H9 (cell line): Measurements from ENCODE around the gene HYDIN. TPM values are rescaled to one million over a fixed set of nuclear protein-coding genes. Genes with fewer than 3 reads are reported as not detected.

Experiments used
- DNase-seq: peaks from one replicate; pipeline ENCODE4 v3.0.0-alpha.2; 2017
- H2AFZ ChIP-seq: one replicate; pipeline ENCODE4 v1.6.1; 2013; ENCODE audit warnings: mild to moderate bottlenecking, low read length, control low read depth, moderate library complexity
- H2AK5ac ChIP-seq: 2 replicates; pipeline ENCODE4 v1.6.1; 2013; ENCODE audit warnings: low read length, control low read depth, mixed read lengths; ENCODE audit not compliant: insufficient read length
- H2BK120ac ChIP-seq: one replicate; pipeline ENCODE4 v1.6.1; 2013; ENCODE audit warnings: low read depth, mild to moderate bottlenecking, low read length, control low read depth, inconsistent platforms; ENCODE audit not compliant: poor library complexity, severe bottlenecking
- H2BK12ac ChIP-seq: 2 replicates; pipeline ENCODE4 v1.6.1; 2013; ENCODE audit warnings: low read length, control low read depth, mixed read lengths, low read depth; ENCODE audit not compliant: insufficient read length
- H2BK15ac ChIP-seq: 2 replicates; pipeline ENCODE4 v1.6.1; 2013; ENCODE audit warnings: low read depth, low read length, control low read depth
- H2BK20ac ChIP-seq: one replicate; pipeline ENCODE4 v1.6.1; 2013; ENCODE audit warnings: low read depth, mild to moderate bottlenecking, low read length, control low read depth, inconsistent platforms; ENCODE audit not compliant: poor library complexity, severe bottlenecking
- H2BK5ac ChIP-seq: 2 replicates; pipeline ENCODE4 v1.6.1; 2013; ENCODE audit warnings: low read length, control low read depth, mixed read lengths; ENCODE audit not compliant: insufficient read length
- H3K14ac ChIP-seq: 2 replicates; pipeline ENCODE4 v1.6.1; 2013; ENCODE audit warnings: low read length, control low read depth; ENCODE audit not compliant: insufficient read depth
- H3K18ac ChIP-seq: 2 replicates; pipeline ENCODE4 v1.6.1; 2013; ENCODE audit warnings: low read depth, mild to moderate bottlenecking, mixed read lengths, low read length, control low read depth; ENCODE audit not compliant: insufficient read length
- H3K23ac ChIP-seq: 2 replicates; pipeline ENCODE4 v1.6.1; 2013; ENCODE audit warnings: low read length, control low read depth, mixed read lengths, low read depth; ENCODE audit not compliant: insufficient read length
- H3K23me2 ChIP-seq: 2 replicates; pipeline ENCODE4 v1.6.1; 2013; ENCODE audit warnings: low read depth, mild to moderate bottlenecking, mixed read lengths, low read length, control low read depth; ENCODE audit not compliant: insufficient read length, poor library complexity, severe bottlenecking
- H3K27ac ChIP-seq: 2 replicates; pipeline ENCODE4 v1.5.1; 2013; ENCODE audit warnings: low read length, control low read depth, mixed read lengths, low read depth; ENCODE audit not compliant: insufficient read length
- H3K27me3 ChIP-seq: 2 replicates; pipeline ENCODE4 v1.6.1; 2013; ENCODE audit warnings: low read length, control low read depth, inconsistent platforms; ENCODE audit not compliant: insufficient read depth
- H3K4ac ChIP-seq: 2 replicates; pipeline ENCODE4 v1.6.1; 2013; ENCODE audit warnings: low read depth, mild to moderate bottlenecking, control low read depth, inconsistent platforms, low read length, moderate library complexity
- H3K4me1 ChIP-seq: 2 replicates; pipeline ENCODE4 v1.6.1; 2013; ENCODE audit warnings: low read length, control low read depth, inconsistent platforms; ENCODE audit not compliant: insufficient read depth
- H3K4me2 ChIP-seq: 2 replicates; pipeline ENCODE4 v1.6.1; 2013; ENCODE audit warnings: low read length, control low read depth, mixed read lengths; ENCODE audit not compliant: insufficient read length, insufficient read depth
- H3K56ac ChIP-seq: 2 replicates; pipeline ENCODE4 v1.6.1; 2013; ENCODE audit warnings: low read depth, mild to moderate bottlenecking, mixed read lengths, low read length, control low read depth; ENCODE audit not compliant: insufficient read length
- H3K79me1 ChIP-seq: 2 replicates; pipeline ENCODE4 v1.6.1; 2013; ENCODE audit warnings: low read depth, mild to moderate bottlenecking, moderate library complexity, low read length, control low read depth, inconsistent platforms; ENCODE audit not compliant: insufficient read depth, poor library complexity, severe bottlenecking
- H3K79me2 ChIP-seq: 2 replicates; pipeline ENCODE4 v1.6.1; 2013; ENCODE audit warnings: low read length, control low read depth, inconsistent platforms; ENCODE audit not compliant: insufficient read depth
- H3K9ac ChIP-seq: 2 replicates; pipeline ENCODE4 v1.6.1; 2013; ENCODE audit warnings: low read length, control low read depth, mixed read lengths; ENCODE audit not compliant: insufficient read length; ENCODE audit errors: extremely low read depth
- H3K9me3 ChIP-seq: one replicate; pipeline ENCODE4 v1.6.1; 2013; ENCODE audit warnings: low read depth, low read length, inconsistent platforms; ENCODE audit not compliant: control insufficient read depth
- H3T11ph ChIP-seq: one replicate; pipeline ENCODE4 v1.6.1; 2013; ENCODE audit warnings: mild to moderate bottlenecking, low read length, control low read depth, inconsistent platforms
- H4K20me1 ChIP-seq: one replicate; pipeline ENCODE4 v1.6.1; 2013; ENCODE audit not compliant: control insufficient read depth, insufficient read length, insufficient read depth
- H4K5ac ChIP-seq: 2 replicates; pipeline ENCODE4 v1.6.1; 2013; ENCODE audit warnings: low read depth, mild to moderate bottlenecking, mixed read lengths, low read length, control low read depth; ENCODE audit not compliant: insufficient read length
- H4K8ac ChIP-seq: replicated peaks from 2 replicates; pipeline ENCODE4 v1.6.1; 2013; ENCODE audit warnings: low read length, control low read depth, mixed read lengths, low read depth; ENCODE audit not compliant: insufficient read length
- H4K91ac ChIP-seq: 2 replicates; pipeline ENCODE4 v1.6.1; 2013; ENCODE audit warnings: low read depth, mild to moderate bottlenecking, moderate library complexity, mixed read lengths, low read length, control low read depth; ENCODE audit not compliant: insufficient read length
- H3K27ac Mint-ChIP-seq, 3 experiments: 2 replicates in 2 of 3; 3 replicates in 1 of 3; pipeline ENCODE4 v1.8.0; 2020 to 2021; ENCODE audit warnings: mixed read lengths in 3 of 3, mild to moderate bottlenecking in 1 of 3, moderate library complexity in 1 of 3
- H3K27me3 Mint-ChIP-seq: 2 replicates; pipeline ENCODE4 v1.8.0; 2021; ENCODE audit warnings: low read depth, mild to moderate bottlenecking, moderate library complexity, mixed read lengths
- H3K36me3 Mint-ChIP-seq, 3 experiments: 2 replicates in 2 of 3; 3 replicates in 1 of 3; pipeline ENCODE4 v1.8.0; 2020 to 2021; ENCODE audit warnings: low read depth in 3 of 3, mixed read lengths in 3 of 3; ENCODE audit not compliant: insufficient read depth in 1 of 3
- H3K4me1 Mint-ChIP-seq, 2 experiments: 2 replicates each; pipeline ENCODE4 v1.8.0; 2020; ENCODE audit warnings: mixed read lengths in 2 of 2
- H3K4me3 Mint-ChIP-seq, 2 experiments: 2 replicates in 1 of 2; 3 replicates in 1 of 2; pipeline ENCODE4 v1.8.0; 2020 to 2021; ENCODE audit warnings: mild to moderate bottlenecking in 2 of 2, mixed read lengths in 2 of 2, moderate library complexity in 1 of 2
- H3K9me3 Mint-ChIP-seq, 2 experiments: 2 replicates in 1 of 2; 3 replicates in 1 of 2; pipeline ENCODE4 v1.8.0; 2020; ENCODE audit warnings: mild to moderate bottlenecking in 2 of 2, mixed read lengths in 2 of 2, moderate library complexity in 1 of 2
- CTCF ChIP-seq: fragments of 200-600 bp; sonication (generic); conservative IDR thresholded peaks from 3 replicates; pipeline ENCODE4 v1.8.0; 2021; ENCODE audit warnings: antibody characterized with exemption, mild to moderate bottlenecking
- WGBS: extraction: QIAGEN DNeasy Blood & Tissue Kit; methylation state at CpG from one replicate; pipeline ENCODE4 v1.1.7; 2013; ENCODE audit warnings: missing lambda C conversion rate, low lambda C conversion rate, mixed read lengths; ENCODE audit not compliant: insufficient read length; ENCODE audit errors: extremely low coverage; 5-methylcytosine and 5-hydroxymethylcytosine counted together
- long read RNA-seq: library from polyadenylated mRNA; unstranded; transcript quantifications from one replicate; pipeline ENCODE4 v2.0.0, GENCODE V29; 2020
- total RNA-seq: library from RNA; stranded (reverse); gene quantifications from 2 replicates; pipeline ENCODE4 v1.2.1, GENCODE V29; 2021

Gene HYDIN
- total RNA-seq = 1.1 and 1.7 TPM in 2 replicates
- long read RNA-seq, partial matches to known transcripts = 1 of 2 reads
- long read RNA-seq, other reads (novel, unspliced or antisense) = 1 of 2 reads

DNA sequence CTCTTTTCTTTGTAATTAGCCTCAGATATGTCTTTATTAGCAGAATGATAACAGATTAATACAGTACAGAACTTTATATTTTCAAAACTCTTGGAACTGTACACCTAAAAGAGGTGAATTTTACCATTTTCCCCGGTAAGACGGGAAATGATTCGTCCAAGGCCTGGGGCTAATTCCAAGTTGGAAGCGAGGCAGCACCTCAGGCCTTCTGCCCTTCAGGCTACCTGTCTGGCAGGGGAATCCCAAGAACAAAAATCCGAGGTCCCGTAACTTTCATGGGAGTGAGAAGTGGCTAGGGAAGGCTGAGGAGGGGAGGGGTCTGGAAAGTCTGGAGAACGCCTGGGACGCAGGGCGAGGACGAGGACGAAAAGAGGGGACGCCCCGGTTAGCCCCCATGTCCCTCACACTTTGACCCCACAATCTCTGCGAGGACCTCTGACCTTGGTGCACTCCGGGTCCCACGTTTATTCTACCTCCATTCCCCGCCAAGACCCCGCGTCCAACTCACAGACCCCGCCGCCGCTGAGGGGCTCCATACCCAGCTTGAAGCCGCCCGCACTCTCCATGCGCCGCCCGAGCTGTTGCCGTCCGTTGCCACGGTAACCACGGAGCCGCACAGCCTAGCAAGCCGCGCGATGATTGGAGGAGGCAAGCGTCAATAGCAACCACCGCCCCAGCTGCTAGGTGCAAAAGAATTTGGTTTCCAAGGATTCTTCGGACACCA is at the start of gene HYDIN:
Gene HYDIN (minus strand): TSS at position 601 of the 724 bp plus-strand sequence. CDS start 43,827 bp downstream, outside the sequence.
- H2AFZ ChIP-seq = peak within 1 kb of the TSS; percentile 11
- no peak within 1 kb of the TSS for H3K27ac ChIP-seq

More for the DNA sequence above, at the start of gene HYDIN:
- Mint-ChIP-seq H3K27ac (peak within 1 kb of the TSS in 1 of 3 experiments; percentile 98; a peak in 3 of 7 replicates), H3K4me1 (peaks cover 5 to 6% of the 10 kb centered on the region in 2 experiments; a peak in 3 of 4 replicates), H3K36me3 (peaks cover 9 to 31% (median 16%) of the 10 kb centered on the region in 3 experiments), H3K9me3 (peaks cover 39 to 40% of the 10 kb centered on the region in 2 experiments), H3K4me3 (peak within 1 kb of the TSS; percentile 89 to 93), H3K27me3 (peaks cover 13% of the 10 kb centered on the region)
- no peaks in the 10 kb centered on the region for H3K79me2 ChIP-seq
- no peak within 1 kb of the TSS for H3K4ac ChIP-seq
- no peak within 1 kb of the TSS for H2BK15ac ChIP-seq
- H2BK20ac ChIP-seq = no peak within 1 kb of the TSS
- H2BK120ac ChIP-seq = no peak within 1 kb of the TSS
- peaks cover 8% of the 10 kb centered on the region for H3K9me3 ChIP-seq
- H4K8ac ChIP-seq = no peak within 1 kb of the TSS
- no peak within 1 kb of the TSS for H2AK5ac ChIP-seq
- TF ChIP-seq CTCF = no peak
- H2BK5ac ChIP-seq = no peak within 1 kb of the TSS
- peak within 1 kb of the TSS; percentile 62 for H3K4me2 ChIP-seq
- no peak within 1 kb of the TSS for H4K91ac ChIP-seq
- no peak within 1 kb of the TSS for H3T11ph ChIP-seq
- H3K18ac ChIP-seq = peak within 1 kb of the TSS; percentile 43
- peak; percentile 95 for DNase-seq
- no peak within 1 kb of the TSS for H4K5ac ChIP-seq
- H3K4me1 ChIP-seq = no peaks in the 10 kb centered on the region
- no peak within 1 kb of the TSS for H2BK12ac ChIP-seq
- H3K14ac ChIP-seq = peak within 1 kb of the TSS; percentile 68
- no peaks in the 10 kb centered on the region for H3K27me3 ChIP-seq
- H3K9ac ChIP-seq = no peak within 1 kb of the TSS
- no peak within 1 kb of the TSS for H3K23ac ChIP-seq
- H3K23me2 ChIP-seq = peaks cover 3% of the 10 kb centered on the region
- H3K79me1 ChIP-seq = no peaks in the 10 kb centered on the region
- no peak within 1 kb of the TSS for H3K56ac ChIP-seq
- no CpG with 5 or more reads among the region's 38 CpGs for WGBS
- no peaks in the 10 kb centered on the region for H4K20me1 ChIP-seq
